ENCODE data around the gene TYW1B.
"Not testable (repeated sequence)": the region's sequence is repeated elsewhere in the genome, so short reads cannot be mapped to it uniquely, and the experiment has no call there.

TYW1B gene

DNA sequence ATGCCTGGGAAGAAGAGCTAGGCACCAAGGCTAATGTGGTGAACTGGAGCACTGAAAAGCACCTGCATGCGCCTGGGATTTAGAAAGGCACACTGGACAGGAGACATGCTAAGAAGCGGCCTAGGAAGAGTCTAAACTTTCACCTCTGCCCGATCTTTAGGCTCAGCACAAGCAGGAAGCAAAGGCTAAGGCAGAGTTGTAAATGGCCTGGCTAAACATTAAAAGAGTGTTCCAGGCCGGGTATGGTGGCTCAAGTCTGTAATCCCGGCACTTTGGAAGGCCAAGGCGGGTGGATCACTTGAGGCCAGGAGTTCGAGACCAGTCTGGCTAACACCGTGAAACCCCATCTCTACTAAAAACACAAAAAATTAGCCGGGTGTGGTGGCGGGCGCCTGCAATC, 88.3 kb downstream of the TYW1B start:
- H3K27ac ChIP-seq; intact Hi-C loops (cut with DNase I; ENCODE audit: low total_unique reads); H3K4me3 ChIP-seq; DNase-seq; H3K4me1 ChIP-seq; H3K27me3 ChIP-seq: not testable (repeated sequence)
- Histone ChIP-seq H3K9me3 (peaks cover 0 to 14% (median 7%) of the 10 kb centered on the region in 3 donors), H3K36me3 (peaks cover 0 to 52% (median 15%) of the 10 kb centered on the region in 3 donors)

DNA sequence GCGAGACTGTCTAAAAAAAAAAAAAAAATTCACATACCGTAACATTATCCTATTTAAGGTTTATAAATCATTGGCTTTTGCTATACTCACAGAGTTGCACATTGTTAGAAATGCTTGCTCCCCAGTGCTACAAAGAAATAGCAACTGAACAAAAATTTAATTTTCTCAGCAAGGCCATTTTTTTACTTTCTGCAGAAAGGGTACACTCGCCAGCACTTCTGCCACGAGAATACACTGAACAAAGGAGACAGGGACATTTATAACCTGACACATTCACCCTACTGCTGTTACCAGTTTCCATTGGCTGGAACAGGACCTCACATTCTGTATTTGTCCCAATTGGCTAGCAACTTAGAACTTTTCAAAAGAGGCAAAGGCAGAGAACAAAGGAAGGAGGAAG, 92.1 kb downstream of the TYW1B start:
- H3K4me1 ChIP-seq; H3K27me3 ChIP-seq; intact Hi-C loops (cut with DNase I; ENCODE audit: low total_unique reads); H3K4me3 ChIP-seq; DNase-seq; H3K27ac ChIP-seq: not testable (repeated sequence)
- Histone ChIP-seq H3K36me3 (peaks cover 0 to 34% (median 1%) of the 10 kb centered on the region in 3 donors), H3K9me3 (peaks cover 0 to 18% (median 7%) of the 10 kb centered on the region in 3 donors)

DNA sequence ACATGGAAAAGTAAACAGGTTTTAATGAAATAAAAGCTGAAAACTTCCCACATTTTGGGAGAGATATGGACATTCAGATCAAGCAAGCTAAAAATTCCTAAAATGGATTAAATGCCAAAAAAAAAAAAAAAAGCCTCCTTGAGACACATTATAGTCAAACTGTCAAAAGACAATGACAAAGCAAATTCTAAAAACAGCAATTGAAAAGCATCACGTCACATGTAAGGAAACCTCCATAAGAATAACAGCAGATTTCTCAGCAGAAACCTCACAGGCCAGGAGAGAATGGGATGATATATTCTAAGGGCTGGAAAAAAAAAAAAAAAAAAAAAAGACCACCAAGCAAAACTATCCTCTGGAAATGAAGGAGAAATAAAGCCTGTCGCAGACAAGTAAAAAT, 97.2 kb downstream of the TYW1B start:
- H3K27me3 ChIP-seq; H3K4me3 ChIP-seq; H3K4me1 ChIP-seq; H3K9me3 ChIP-seq; DNase-seq; intact Hi-C loops (cut with DNase I; ENCODE audit: low total_unique reads); H3K27ac ChIP-seq: not testable (repeated sequence)
- H3K36me3 ChIP-seq, result peaks cover 5 to 12% (median 8%) of the 10 kb centered on the region in 3 donors

DNA sequence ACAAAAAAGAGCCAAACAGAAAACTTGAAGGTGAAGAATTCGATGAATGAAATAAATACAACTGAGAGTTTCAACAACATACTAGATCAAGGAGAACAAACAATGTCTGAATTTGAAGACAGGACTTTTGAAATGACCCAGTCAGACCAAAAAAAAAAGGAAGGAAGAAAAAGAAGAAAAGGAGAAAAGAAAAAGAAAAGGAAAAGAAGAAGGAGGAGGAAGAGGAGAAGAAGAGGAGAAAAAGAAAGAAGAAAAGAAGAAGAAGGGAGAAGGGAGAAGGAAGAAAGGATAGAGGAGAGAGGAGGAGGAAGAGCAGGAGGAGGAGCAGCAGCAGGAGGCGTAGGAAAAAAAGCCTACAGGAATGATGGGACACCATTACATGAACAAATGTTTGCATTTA, 97.6 kb downstream of the TYW1B start:
- H3K9me3 ChIP-seq; H3K4me3 ChIP-seq; DNase-seq; H3K4me1 ChIP-seq; intact Hi-C loops (cut with DNase I; ENCODE audit: low total_unique reads); H3K27ac ChIP-seq; H3K27me3 ChIP-seq: not testable (repeated sequence)
- peaks cover 5 to 12% (median 8%) of the 10 kb centered on the region in 3 donors for H3K36me3 ChIP-seq

DNA sequence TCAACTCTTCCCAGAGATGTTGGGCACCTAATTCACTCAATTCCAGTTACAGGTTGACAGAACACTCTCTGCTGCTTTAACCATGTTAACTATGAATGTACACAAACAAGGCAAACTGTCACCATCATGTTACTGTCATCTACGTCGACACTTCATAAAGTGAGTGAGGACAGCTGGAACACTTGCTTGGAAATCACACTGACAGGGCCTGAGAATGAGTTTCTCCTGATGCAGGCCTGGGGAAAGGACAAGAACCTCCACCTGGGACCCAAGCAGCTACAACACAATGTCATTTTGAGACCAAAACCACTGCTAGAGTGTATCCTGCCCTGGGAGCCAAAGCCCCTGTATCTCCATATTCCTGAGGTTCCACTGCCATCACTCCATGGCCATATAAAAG, 98.9 kb downstream of the TYW1B start:
- H3K27ac ChIP-seq; intact Hi-C loops (cut with DNase I; ENCODE audit: low total_unique reads): not testable (repeated sequence)
- H3K36me3 ChIP-seq, result peaks cover 5 to 12% (median 8%) of the 10 kb centered on the region in 3 donors

DNA sequence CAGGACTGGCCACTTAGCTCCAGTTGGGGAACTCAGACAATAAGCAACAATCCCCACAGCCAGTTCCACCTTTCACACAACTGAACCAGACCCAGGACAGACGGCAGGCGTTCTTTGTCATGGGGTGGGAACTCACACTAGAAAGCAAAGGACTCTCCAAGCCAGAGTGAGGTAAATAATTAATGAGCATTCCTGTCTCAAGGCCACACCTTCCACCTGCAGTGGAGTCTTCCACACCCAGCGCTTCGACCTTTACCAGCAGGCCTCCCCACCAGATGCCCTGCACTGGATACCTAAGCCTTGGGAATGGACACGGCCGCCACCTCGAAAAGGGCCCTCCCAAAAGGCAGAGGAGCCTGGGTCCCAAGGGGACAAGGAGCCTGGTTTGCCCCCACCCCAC, 105.3 kb downstream of the TYW1B start:
- DNase-seq; H3K4me3 ChIP-seq; H3K27ac ChIP-seq; intact Hi-C loops (cut with DNase I; ENCODE audit: low total_unique reads); H3K27me3 ChIP-seq; H3K9me3 ChIP-seq; H3K4me1 ChIP-seq: not testable (repeated sequence)
- H3K36me3 ChIP-seq, result peaks cover 4 to 16% (median 4%) of the 10 kb centered on the region in 3 donors

More for the DNA sequence above, 98.9 kb downstream of the TYW1B start:
- H3K4me3 ChIP-seq, H3K9me3 ChIP-seq, H3K27me3 ChIP-seq, DNase-seq, H3K4me1 ChIP-seq: not testable (repeated sequence)

DNA sequence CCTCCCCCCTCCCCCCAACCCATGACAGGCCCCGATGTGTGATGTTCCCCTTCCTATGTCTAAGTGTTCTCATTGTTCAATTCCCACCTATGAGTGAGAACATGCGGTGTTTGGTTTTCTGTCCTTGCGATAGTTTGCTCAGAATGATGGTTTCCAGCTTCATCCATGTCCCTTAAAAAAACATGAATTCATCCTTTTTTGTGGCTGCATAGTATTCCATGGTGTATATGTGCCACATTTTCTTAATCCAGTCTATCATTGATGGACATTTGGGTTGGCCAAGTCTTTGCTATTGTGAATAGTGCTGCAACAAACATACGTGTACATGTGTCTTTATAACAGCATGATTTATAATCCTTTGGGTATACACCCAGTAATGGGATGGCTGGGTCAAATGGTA, 107.1 kb downstream of the TYW1B start:
- H3K27me3 ChIP-seq; intact Hi-C loops (cut with DNase I; ENCODE audit: low total_unique reads); H3K27ac ChIP-seq; DNase-seq; H3K4me3 ChIP-seq; H3K4me1 ChIP-seq; H3K9me3 ChIP-seq: not testable (repeated sequence)
- H3K36me3 ChIP-seq, result peaks cover 0 to 10% (median 0%) of the 10 kb centered on the region in 3 donors

DNA sequence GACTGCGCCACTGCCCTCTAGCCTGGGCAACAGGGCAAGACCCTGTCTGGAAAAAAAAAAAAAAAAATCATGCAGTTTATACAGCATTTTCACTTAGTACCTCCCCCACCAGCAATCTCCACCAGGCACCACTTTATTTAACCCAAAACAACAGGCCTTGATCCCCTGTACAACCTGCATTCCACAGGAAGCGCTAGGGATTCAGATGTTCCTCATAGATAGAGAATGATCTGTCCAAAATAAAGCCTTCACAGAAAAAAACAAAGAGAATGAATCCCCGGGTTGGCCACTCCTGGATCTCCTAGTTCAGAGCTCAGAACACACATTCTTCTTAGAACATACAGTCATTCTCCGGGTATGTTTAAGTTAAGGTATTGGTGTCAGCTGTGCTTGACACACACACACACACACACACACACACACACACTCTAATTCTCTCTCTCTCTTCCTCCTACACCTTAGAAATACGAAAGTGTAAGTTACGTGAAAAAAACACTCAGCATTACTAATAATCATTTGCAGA, 110.7 kb downstream of the TYW1B start:
- H3K4me1 ChIP-seq; H3K27me3 ChIP-seq; DNase-seq; H3K27ac ChIP-seq; H3K4me3 ChIP-seq; intact Hi-C loops (cut with DNase I; ENCODE audit: low total_unique reads); H3K9me3 ChIP-seq: not testable (repeated sequence)
- H3K36me3 ChIP-seq, result peaks cover 0 to 14% (median 4%) of the 10 kb centered on the region in 3 donors

DNA sequence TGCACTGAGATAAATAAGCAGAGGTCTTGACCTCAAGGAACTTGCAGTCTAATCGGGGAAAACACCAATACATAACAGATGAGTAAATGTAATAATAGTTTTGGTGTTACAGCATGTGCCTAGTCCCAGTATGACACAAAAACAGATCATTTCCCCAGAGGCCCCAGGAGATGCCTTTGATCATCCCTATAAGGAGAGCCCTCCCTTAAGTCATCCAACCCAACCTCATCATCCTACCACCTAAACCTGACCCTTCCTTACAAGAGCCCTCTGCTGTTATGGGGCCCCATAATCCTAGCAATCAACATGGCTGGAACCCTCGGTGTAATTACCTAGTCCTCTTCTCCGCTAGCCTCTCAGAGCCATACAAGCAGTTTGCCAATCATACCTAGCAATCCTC, 116.1 kb downstream of the TYW1B start:
- H3K27me3 ChIP-seq; H3K27ac ChIP-seq; DNase-seq; H3K9me3 ChIP-seq; H3K4me1 ChIP-seq; H3K4me3 ChIP-seq; intact Hi-C loops (cut with DNase I; ENCODE audit: low total_unique reads); H3K36me3 ChIP-seq: not testable (repeated sequence)

DNA sequence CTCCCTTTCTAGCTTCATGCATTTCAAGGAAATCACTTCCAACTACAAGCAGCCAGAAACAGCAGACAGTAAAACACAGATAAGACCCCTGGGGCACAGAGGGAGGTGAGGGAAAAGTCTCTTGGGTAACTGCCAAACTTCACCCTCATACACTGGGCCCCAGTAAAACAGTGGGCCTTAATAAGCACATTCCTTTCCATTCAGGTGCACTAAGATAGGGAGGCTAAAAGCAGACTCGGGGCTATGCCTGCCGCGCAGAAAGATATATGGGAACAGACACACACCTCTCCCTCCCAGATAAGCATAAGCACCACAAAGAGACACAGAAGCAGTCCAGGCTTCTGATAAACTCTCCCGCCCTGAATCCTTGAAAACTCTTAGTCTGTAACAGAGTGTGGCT, 117.0 kb downstream of the TYW1B start:
- no peaks in the 10 kb centered on the region for H3K27me3 ChIP-seq
- H3K9me3 ChIP-seq, result no peaks in the 10 kb centered on the region
- no peaks in the 10 kb centered on the region for H3K4me1 ChIP-seq
- no peak overlapping the region for H3K4me3 ChIP-seq
- intact Hi-C loops (cut with DNase I; ENCODE audit: low total_unique reads), result no loop called here
- peaks cover 0 to 7% (median 7%) of the 10 kb centered on the region in 3 donors for H3K36me3 ChIP-seq
- DNase-seq, result no peak
- TF ChIP-seq, protein P1, sequence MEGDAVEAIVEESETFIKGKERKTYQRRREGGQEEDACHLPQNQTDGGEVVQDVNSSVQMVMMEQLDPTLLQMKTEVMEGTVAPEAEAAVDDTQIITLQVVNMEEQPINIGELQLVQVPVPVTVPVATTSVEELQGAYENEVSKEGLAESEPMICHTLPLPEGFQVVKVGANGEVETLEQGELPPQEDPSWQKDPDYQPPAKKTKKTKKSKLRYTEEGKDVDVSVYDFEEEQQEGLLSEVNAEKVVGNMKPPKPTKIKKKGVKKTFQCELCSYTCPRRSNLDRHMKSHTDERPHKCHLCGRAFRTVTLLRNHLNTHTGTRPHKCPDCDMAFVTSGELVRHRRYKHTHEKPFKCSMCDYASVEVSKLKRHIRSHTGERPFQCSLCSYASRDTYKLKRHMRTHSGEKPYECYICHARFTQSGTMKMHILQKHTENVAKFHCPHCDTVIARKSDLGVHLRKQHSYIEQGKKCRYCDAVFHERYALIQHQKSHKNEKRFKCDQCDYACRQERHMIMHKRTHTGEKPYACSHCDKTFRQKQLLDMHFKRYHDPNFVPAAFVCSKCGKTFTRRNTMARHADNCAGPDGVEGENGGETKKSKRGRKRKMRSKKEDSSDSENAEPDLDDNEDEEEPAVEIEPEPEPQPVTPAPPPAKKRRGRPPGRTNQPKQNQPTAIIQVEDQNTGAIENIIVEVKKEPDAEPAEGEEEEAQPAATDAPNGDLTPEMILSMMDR (IDR thresholded peaks at IDR 0.05), result no peak
- no peak overlapping the region for H3K27ac ChIP-seq

Data from tibial artery (tissue), 4 donors.